Smooth muscle cell (in vitro differentiated cells): ENCODE measurements around the gene DNPEP. TPM values are rescaled to one million over a fixed set of nuclear protein-coding genes. Genes with fewer than 3 reads are reported as not detected.
A peak's percentile ranks its signal among the peaks of the same experiment; 100 is the strongest.
"Not testable (repeated sequence)": the region's sequence is repeated elsewhere in the genome, so short reads cannot be mapped to it uniquely, and the experiment has no call there.

ENCODE experiments used
- DNase-seq: peaks from one replicate; lab custom pipeline; 2025; ENCODE audit not compliant: unreplicated experiment; lab: John Stamatoyannopoulos, UW
- H2AFZ ChIP-seq: fragments of 200-600 bp; sonication (generic); 2 replicates; pipeline ENCODE4 v1.6.0; 2016; ENCODE audit warnings: antibody characterized with exemption, low read depth, mild to moderate bottlenecking
- H3F3A ChIP-seq: fragments of 200-600 bp; sonication (generic); 2 replicates; pipeline ENCODE4 v1.6.0; 2017; ENCODE audit warnings: antibody characterized with exemption, low read depth
- H3K27ac ChIP-seq: fragments of 200-600 bp; sonication (generic); 2 replicates; pipeline ENCODE4 v1.5.1; 2016; ENCODE audit warnings: low read depth, mild to moderate bottlenecking
- H3K27me3 ChIP-seq: fragments of 200-600 bp; sonication (generic); 2 replicates; pipeline ENCODE4 v1.6.1; 2016; ENCODE audit warnings: low read depth, mild to moderate bottlenecking
- H3K36me3 ChIP-seq: fragments of 200-600 bp; sonication (generic); 2 replicates; pipeline ENCODE4 v1.5.1; 2016; ENCODE audit warnings: low read depth
- H3K4me1 ChIP-seq: fragments of 200-600 bp; sonication (generic); 2 replicates; pipeline ENCODE4 v1.5.1; 2016; ENCODE audit warnings: low read depth
- H3K4me2 ChIP-seq: fragments of 200-600 bp; sonication (generic); 2 replicates; pipeline ENCODE4 v1.6.0; 2016; ENCODE audit warnings: mild to moderate bottlenecking
- H3K4me3 ChIP-seq: fragments of 200-600 bp; sonication (generic); 2 replicates; pipeline ENCODE4 v1.5.1; 2016; ENCODE audit warnings: mild to moderate bottlenecking
- H3K79me2 ChIP-seq: fragments of 200-600 bp; sonication (generic); 2 replicates; pipeline ENCODE4 v1.6.0; 2016; ENCODE audit warnings: low read depth, mild to moderate bottlenecking
- H3K9ac ChIP-seq: fragments of 200-600 bp; sonication (generic); 2 replicates; pipeline ENCODE4 v1.6.0; 2016; ENCODE audit warnings: low read depth
- H3K9me3 ChIP-seq: fragments of 200-600 bp; sonication (generic); replicated peaks from 2 replicates; pipeline ENCODE4 v1.5.1; 2016; ENCODE audit warnings: low read depth
- H4K20me1 ChIP-seq: fragments of 200-600 bp; sonication (generic); 2 replicates; pipeline ENCODE4 v1.6.0; 2016; ENCODE audit warnings: low read depth
- WGBS: methylation state at CpG from one replicate; pipeline ENCODE4 v1.1.7; 2016; ENCODE audit warnings: low lambda C conversion rate; 5-methylcytosine and 5-hydroxymethylcytosine counted together
- polyA plus RNA-seq: library from polyadenylated mRNA; unstranded; fragments of >200 nt; fragmentation: Nextera tagmentation; extraction: Ambion mirVana; gene quantifications from 2 replicates; pipeline ENCODE4 v1.2.1, GENCODE V29; 2016
- total RNA-seq: library from RNA; depleted of rRNA; stranded (reverse); fragments of >200 nt; gene quantifications from 2 replicates; pipeline ENCODE4 v1.2.3, GENCODE V29; 2014
- TF ChIP-seq, protein P1 (sequence below): fragments of 200-600 bp; sonication (generic); IDR thresholded peaks from 2 replicates; pipeline ENCODE4 v1.5.1; 2017; ENCODE audit warnings: borderline replicate concordance, mild to moderate bottlenecking, antibody characterized with exemption; ENCODE audit not compliant: insufficient read depth, poor library complexity, severe bottlenecking

DNPEP gene
- total and polyA plus RNA-seq, 2 experiments from 2014 or later, result 48.1 to 137 TPM

GRCh38 chr2:219408631-219409030 lies 20.9 kb upstream of the DNPEP start:
- no peaks in the 10 kb centered on the region for H4K20me1 ChIP-seq
- H2AFZ ChIP-seq, result no peak overlapping the region
- peak overlapping the region; percentile 72 for H3K4me2 ChIP-seq
- H3K4me3 ChIP-seq, result no peak overlapping the region
- H3K9ac ChIP-seq, result no peak overlapping the region
- H3F3A ChIP-seq, result peaks cover 9% of the 10 kb centered on the region
- H3K27ac ChIP-seq, result peak overlapping the region; percentile 51
- H3K9me3 ChIP-seq, result no peaks in the 10 kb centered on the region
- WGBS, result 18% methylated on average over 8 of the region's 8 CpGs
- H3K4me1 ChIP-seq, result no peaks in the 10 kb centered on the region
- peak; percentile 26 for DNase-seq
- no peaks in the 10 kb centered on the region for H3K27me3 ChIP-seq
- H3K36me3 ChIP-seq, result no peaks in the 10 kb centered on the region
- TF ChIP-seq, protein P1, sequence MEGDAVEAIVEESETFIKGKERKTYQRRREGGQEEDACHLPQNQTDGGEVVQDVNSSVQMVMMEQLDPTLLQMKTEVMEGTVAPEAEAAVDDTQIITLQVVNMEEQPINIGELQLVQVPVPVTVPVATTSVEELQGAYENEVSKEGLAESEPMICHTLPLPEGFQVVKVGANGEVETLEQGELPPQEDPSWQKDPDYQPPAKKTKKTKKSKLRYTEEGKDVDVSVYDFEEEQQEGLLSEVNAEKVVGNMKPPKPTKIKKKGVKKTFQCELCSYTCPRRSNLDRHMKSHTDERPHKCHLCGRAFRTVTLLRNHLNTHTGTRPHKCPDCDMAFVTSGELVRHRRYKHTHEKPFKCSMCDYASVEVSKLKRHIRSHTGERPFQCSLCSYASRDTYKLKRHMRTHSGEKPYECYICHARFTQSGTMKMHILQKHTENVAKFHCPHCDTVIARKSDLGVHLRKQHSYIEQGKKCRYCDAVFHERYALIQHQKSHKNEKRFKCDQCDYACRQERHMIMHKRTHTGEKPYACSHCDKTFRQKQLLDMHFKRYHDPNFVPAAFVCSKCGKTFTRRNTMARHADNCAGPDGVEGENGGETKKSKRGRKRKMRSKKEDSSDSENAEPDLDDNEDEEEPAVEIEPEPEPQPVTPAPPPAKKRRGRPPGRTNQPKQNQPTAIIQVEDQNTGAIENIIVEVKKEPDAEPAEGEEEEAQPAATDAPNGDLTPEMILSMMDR, result no peak
- H3K79me2 ChIP-seq, result no peaks in the 10 kb centered on the region

GRCh38 chr2:219408204-219408603 lies 20.5 kb upstream of the DNPEP start:
- Histone ChIP-seq H3K9ac (no peak overlapping the region), H3K79me2 (no peaks in the 10 kb centered on the region), H3K4me3 (no peak overlapping the region), H3K36me3 (no peaks in the 10 kb centered on the region), H3F3A (peaks cover 11% of the 10 kb centered on the region), H3K9me3 (no peaks in the 10 kb centered on the region), H4K20me1 (no peaks in the 10 kb centered on the region), H3K27ac (peak overlapping the region; percentile 51), H2AFZ (no peak overlapping the region), H3K4me2 (peak overlapping the region; percentile 72), H3K4me1 (no peaks in the 10 kb centered on the region), H3K27me3 (no peaks in the 10 kb centered on the region)
- no peak for DNase-seq
- 57% methylated on average over 5 of the region's 5 CpGs for WGBS
- TF ChIP-seq, protein P1, result no peak

GRCh38 chr2:219407343-219407742 lies 19.6 kb upstream of the DNPEP start:
- H3K9me3 ChIP-seq, H3K4me3 ChIP-seq, H3K79me2 ChIP-seq, H2AFZ ChIP-seq, H3K27me3 ChIP-seq, H3K36me3 ChIP-seq, H4K20me1 ChIP-seq, H3K4me1 ChIP-seq, H3K9ac ChIP-seq, DNase-seq: not testable (repeated sequence)
- Histone ChIP-seq H3F3A (peaks cover 11% of the 10 kb centered on the region), H3K27ac (peak overlapping the region; percentile 81), H3K4me2 (peak overlapping the region; percentile 72)
- 86% methylated on average over 5 of the region's 5 CpGs for WGBS

GRCh38 chr2:219406861-219407230 lies 19.1 kb upstream of the DNPEP start:
- 34% methylated on average over 3 of the region's 3 CpGs for WGBS
- Histone ChIP-seq H3K9ac (no peak overlapping the region), H3K36me3 (no peaks in the 10 kb centered on the region), H3K9me3 (no peaks in the 10 kb centered on the region), H3K4me3 (no peak overlapping the region), H3K4me1 (peaks cover 9% of the 10 kb centered on the region), H2AFZ (no peak overlapping the region), H3K79me2 (no peaks in the 10 kb centered on the region), H4K20me1 (no peaks in the 10 kb centered on the region), H3F3A (peaks cover 11% of the 10 kb centered on the region), H3K27me3 (no peaks in the 10 kb centered on the region), H3K4me2 (peak overlapping the region; percentile 72), H3K27ac (peak overlapping the region; percentile 81)
- TF ChIP-seq, protein P1, result no peak
- DNase-seq, result no peak
